HepG2 (cell line): ENCODE data around the gene DUSP12. TPM values are rescaled to one million over a fixed set of nuclear protein-coding genes. Genes with fewer than 3 reads are reported as not detected.
A peak's percentile ranks its signal among the peaks of the same experiment; 100 is the strongest.

Experiments used
- CEBPB ChIP-seq: IDR thresholded peaks from 2 replicates; pipeline ENCODE4 v1.6.1; 2011; ENCODE audit warnings: low read depth, low read length, improper control_type of control experiment, borderline replicate concordance
- CEBPG ChIP-seq: IDR thresholded peaks from 2 replicates; pipeline ENCODE4 v1.6.1; 2016
- FLYWCH1 ChIP-seq: sonication (generic); formaldehyde crosslinking; IDR thresholded peaks from 2 replicates; pipeline ENCODE4 v1.8.1; 2023; ENCODE audit warnings: mild to moderate bottlenecking, missing genetic modification reagents
- FOXM1 ChIP-seq: sonication (generic); formaldehyde crosslinking; IDR thresholded peaks from 2 replicates; pipeline ENCODE4 v1.5.0; 2020; ENCODE audit warnings: missing genetic modification reagents
- GATAD1 ChIP-seq: IDR thresholded peaks from 2 replicates; pipeline ENCODE4 v1.6.1; 2016; ENCODE audit warnings: missing genetic modification reagents, missing compliant biosample characterization
- GMEB1 ChIP-seq: sonication (generic); formaldehyde crosslinking; IDR thresholded peaks from 2 replicates; pipeline ENCODE4 v1.5.1; 2020; ENCODE audit warnings: missing genetic modification reagents, mild to moderate bottlenecking, borderline replicate concordance
- JDP2 ChIP-seq: sonication (generic); formaldehyde crosslinking; IDR thresholded peaks from 2 replicates; pipeline ENCODE4 v1.8.1; 2022; ENCODE audit warnings: missing genetic modification reagents, borderline replicate concordance
- JUND ChIP-seq: sonication (generic); formaldehyde crosslinking; IDR thresholded peaks from 2 replicates; pipeline ENCODE4 v1.8.0; 2022; ENCODE audit warnings: mild to moderate bottlenecking, missing genetic modification reagents
- MIXL1 ChIP-seq: IDR thresholded peaks from 2 replicates; pipeline ENCODE4 v1.6.1; 2016
- PHB2 ChIP-seq: fragments of 450-650 bp; IDR thresholded peaks from 2 replicates; pipeline ENCODE4 v1.6.1; 2018; ENCODE audit not compliant: partially characterized antibody
- REST ChIP-seq, 2 experiments: IDR thresholded peaks; 2 replicates each; pipeline ENCODE4 v1.6.1; 2011 to 2012; ENCODE audit warnings: low read length in 2 of 2, borderline replicate concordance in 1 of 2, low read depth in 1 of 2, mild to moderate bottlenecking in 1 of 2, moderate library complexity in 1 of 2
- SAP130 ChIP-seq: IDR thresholded peaks from 2 replicates; pipeline ENCODE4 v1.6.1; 2016; ENCODE audit warnings: low read depth
- SIX1 ChIP-seq: sonication (generic); formaldehyde crosslinking; IDR thresholded peaks from 2 replicates; pipeline ENCODE4 v1.4.0; 2020; ENCODE audit warnings: missing genetic modification reagents, borderline replicate concordance
- ZFP36L2 ChIP-seq: sonication (generic); formaldehyde crosslinking; IDR thresholded peaks from 2 replicates; pipeline ENCODE4 v1.4.0; 2020; ENCODE audit warnings: missing genetic modification reagents
- ZNF33B ChIP-seq: sonication (generic); formaldehyde crosslinking; IDR thresholded peaks from 2 replicates; pipeline ENCODE4 v1.5.1; 2020; ENCODE audit warnings: mild to moderate bottlenecking, missing genetic modification reagents
- ZNF382 ChIP-seq: sonication (generic); formaldehyde crosslinking; IDR thresholded peaks from 2 replicates; pipeline ENCODE4 v1.5.0; 2020; ENCODE audit warnings: missing genetic modification reagents, mild to moderate bottlenecking, borderline replicate concordance
- ZNF563 ChIP-seq: sonication (generic); formaldehyde crosslinking; IDR thresholded peaks from 2 replicates; pipeline ENCODE4 v1.8.0; 2022; ENCODE audit warnings: mild to moderate bottlenecking, moderate library complexity, missing genetic modification reagents
- ZNF567 ChIP-seq: sonication (generic); formaldehyde crosslinking; IDR thresholded peaks from 2 replicates; pipeline ENCODE4 v1.8.1; 2023; ENCODE audit warnings: mild to moderate bottlenecking, missing genetic modification reagents, borderline replicate concordance
- ZNF609 ChIP-seq: sonication (generic); formaldehyde crosslinking; IDR thresholded peaks from 2 replicates; pipeline ENCODE4 v1.4.0; 2020; ENCODE audit warnings: mild to moderate bottlenecking, missing genetic modification reagents, borderline replicate concordance
- ZNF740 ChIP-seq: sonication (generic); formaldehyde crosslinking; IDR thresholded peaks from 2 replicates; pipeline ENCODE4 v1.4.0; 2020; ENCODE audit warnings: missing genetic modification reagents
- polyA plus RNA-seq, 8 experiments: library from polyadenylated mRNA; depleted of rRNA in 3 of 8; stranded (reverse) in 7 of 8; unstranded in 1 of 8; fragments of >200 nt; fragmentation: Illumina TruSeq in 4 of 8; extraction: Trizol in 4 of 8; gene quantifications; 2 replicates each; pipeline versions ENCODE4 v1.2.1 to v1.2.3, GENCODE V29; 2011 to 2016; ENCODE audit warnings: low read depth in 4 of 8, missing spikeins in 1 of 8, mixed read lengths in 1 of 8; ENCODE audit not compliant: insufficient read depth in 1 of 8
- total RNA-seq, 5 experiments: library from RNA; depleted of rRNA; stranded (reverse); fragments of >200 nt; fragmentation: Illumina TruSeq; extraction: Trizol; gene quantifications; 2 replicates each; pipeline ENCODE4 v1.2.3, GENCODE V29; 2016; ENCODE audit warnings: low read depth in 1 of 5

The DUSP12 gene
- total and polyA plus RNA-seq, 2 of the 13 experiments (the other 11 are each of a cell fraction or from before 2014, with no cell fraction given) = 36.7 to 37.1 TPM

GRCh38 chr1:161706482-161707347, 42.9 kb upstream of the DUSP12 start, which contains the start of gene FCRLA (continued):
- TF ChIP-seq SIX1 (CRISPR knock-in tag) (no peak), GMEB1 (CRISPR knock-in tag) (no peak), SAP130 (CRISPR knock-in tag) (peak; percentile 33; the same call in 1 of the 2 replicates), FLYWCH1 (CRISPR knock-in tag) (no peak), CEBPB (peak; percentile 42; the same call in 1 of the 2 replicates), GATAD1 (CRISPR knock-in tag) (no peak), ZFP36L2 (no peak), CEBPG (CRISPR knock-in tag) (0 out of 2 replicates have a peak, but pooled peaks have one; percentile 30), PHB2 (no peak), ZNF609 (CRISPR knock-in tag) (no peak), MIXL1 (no peak), FOXM1 (CRISPR knock-in tag) (no peak), ZNF382 (CRISPR knock-in tag) (no peak), ZNF563 (CRISPR knock-in tag) (no peak), ZNF740 (no peak), ZNF567 (no peak), ZNF33B (CRISPR knock-in tag) (no peak), JUND (no peak), REST (IDR thresholded peaks at IDR 0.05; ENCODE audit: borderline replicate concordance in 1 of 2, low read depth in 1 of 2, low read length in 2 of 2) (no peak), JDP2 (CRISPR knock-in tag) (no peak)
